ENCODE results near the gene ATXN7L2.

The ATXN7L2 gene

DNA sequence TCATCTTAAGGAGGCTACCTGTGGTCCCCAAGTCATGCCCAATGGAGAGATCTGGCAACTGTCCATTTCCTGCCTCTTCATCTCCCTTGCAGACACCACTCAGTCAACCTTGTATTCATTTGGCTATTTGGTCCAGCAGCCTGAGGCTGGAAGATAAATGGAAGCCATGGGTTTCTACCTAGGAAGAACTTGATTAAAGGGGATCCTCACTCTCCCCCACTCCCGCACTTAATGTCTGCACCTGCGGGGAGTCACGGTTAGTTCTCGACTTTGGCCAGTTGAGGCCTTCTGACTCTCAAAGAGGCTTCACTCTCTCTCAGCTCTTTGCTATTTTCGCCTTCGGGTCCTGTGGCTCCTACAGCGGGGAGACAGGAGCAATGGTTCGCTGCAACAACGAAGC, 8.4 kb upstream of the ATXN7L2 start:
- no peak for DNase-seq (ENCODE audit: low read depth in 3 of 3)

GRCh38 chr1:109476825-109477224, 6.9 kb upstream of the ATXN7L2 start:
- no peak for DNase-seq (ENCODE audit: low read depth in 3 of 3)

GRCh38 chr1:109477821-109478220, 5.9 kb upstream of the ATXN7L2 start:
- DNase-seq (ENCODE audit: low read depth in 3 of 3): no peak

- no peak for DNase-seq (ENCODE audit: low read depth in 3 of 3)
Observed at GRCh38 chr1:109478806-109479205, 4.9 kb upstream of the ATXN7L2 start.

DNA sequence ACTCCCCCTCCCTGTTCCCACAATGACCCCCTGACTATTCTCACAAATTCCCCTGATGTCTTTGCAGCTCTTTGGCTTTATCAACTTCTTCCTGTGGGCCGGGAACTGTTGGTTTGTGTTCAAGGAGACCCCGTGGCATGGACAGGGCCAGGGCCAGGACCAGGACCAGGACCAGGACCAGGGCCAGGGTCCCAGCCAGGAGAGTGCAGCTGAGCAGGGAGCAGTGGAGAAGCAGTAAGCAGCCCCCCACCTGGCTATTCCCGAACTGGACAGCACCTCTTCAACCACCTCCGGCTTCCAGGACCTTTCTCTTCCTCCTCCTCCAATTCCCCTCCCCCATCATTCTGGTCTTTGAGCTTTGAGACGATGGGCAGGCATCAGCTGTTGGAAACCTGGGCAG, 4.4 kb upstream of the ATXN7L2 start:
- no peak for DNase-seq (ENCODE audit: low read depth in 3 of 3)

- no peak for DNase-seq (ENCODE audit: low read depth in 3 of 3)
Observed at GRCh38 chr1:109479901-109480300, 3.8 kb upstream of the ATXN7L2 start.

GRCh38 chr1:109481646-109482045, 2.1 kb upstream of the ATXN7L2 start:
- DNase-seq (ENCODE audit: low read depth in 3 of 3): no peak

DNA sequence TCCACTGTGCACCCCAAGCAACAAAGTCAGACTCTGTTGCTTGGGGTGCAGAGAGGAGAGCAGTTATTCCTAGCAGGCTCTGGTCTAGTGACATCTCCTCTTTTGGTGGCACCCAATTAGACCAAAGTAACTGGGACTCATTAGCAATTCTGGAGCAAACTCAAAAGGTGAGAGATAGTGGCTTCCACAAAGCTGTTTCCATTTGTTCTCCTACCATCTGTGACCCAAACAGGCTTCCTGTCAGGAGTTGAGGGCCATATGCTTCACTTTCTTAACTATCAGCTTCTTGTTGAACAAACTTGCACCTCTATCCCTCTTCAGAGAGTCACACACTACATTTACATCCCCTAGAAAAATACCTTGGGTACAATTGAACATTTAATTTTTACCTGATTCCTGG, 1.5 kb upstream of the ATXN7L2 start:
- DNase-seq (ENCODE audit: low read depth in 3 of 3): no peak

GRCh38 chr1:109482791-109483671, 674 bp upstream of the ATXN7L2 start:
- no peak for DNase-seq (ENCODE audit: low read depth in 3 of 3)

DNA sequence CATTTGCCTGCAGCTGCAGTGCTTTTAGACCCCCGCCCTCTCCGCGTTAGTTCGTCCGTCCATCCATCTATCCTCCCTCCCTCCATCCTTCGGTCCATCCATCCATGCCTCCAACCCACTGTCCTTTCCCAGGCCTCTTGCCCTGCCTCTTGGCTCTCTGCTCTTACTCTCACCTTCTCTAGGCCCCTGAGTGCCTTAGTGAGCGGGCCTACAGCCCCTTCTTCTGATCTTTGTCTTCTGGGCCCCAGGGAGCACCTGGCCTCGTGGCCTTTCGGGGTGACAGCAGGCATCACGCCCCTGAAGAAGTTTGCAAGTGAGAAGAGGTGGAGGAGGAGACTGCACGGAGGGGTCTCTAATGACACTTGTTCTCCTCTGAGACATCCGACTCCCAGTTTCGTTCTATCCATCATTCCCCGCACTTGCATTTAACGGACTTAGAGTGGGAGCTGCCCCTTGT, 842 bp downstream of the ATXN7L2 start:
- DNase-seq (ENCODE audit: low read depth in 3 of 3): no peak

DNA sequence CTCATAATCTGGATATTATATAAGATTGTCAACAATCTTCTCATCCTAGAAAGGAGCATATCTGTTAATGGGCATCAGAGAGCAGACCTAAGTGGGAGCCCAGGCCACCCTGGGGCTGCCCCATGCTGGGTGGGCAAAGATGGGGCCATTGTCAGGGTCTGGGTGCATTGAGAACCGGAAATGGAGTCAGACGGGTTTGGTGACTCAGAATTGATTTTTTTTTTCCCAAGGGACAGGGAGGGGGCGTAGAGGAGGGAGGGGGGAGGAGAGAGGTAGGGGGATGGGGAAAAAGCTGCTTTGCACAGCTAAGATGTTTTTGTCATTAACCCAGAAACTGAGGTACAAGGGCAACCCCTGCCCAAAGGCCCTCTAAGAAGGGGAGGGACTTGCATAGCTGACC, 1.3 kb downstream of the ATXN7L2 start:
- DNase-seq (ENCODE audit: low read depth in 3 of 3): no peak

DNA sequence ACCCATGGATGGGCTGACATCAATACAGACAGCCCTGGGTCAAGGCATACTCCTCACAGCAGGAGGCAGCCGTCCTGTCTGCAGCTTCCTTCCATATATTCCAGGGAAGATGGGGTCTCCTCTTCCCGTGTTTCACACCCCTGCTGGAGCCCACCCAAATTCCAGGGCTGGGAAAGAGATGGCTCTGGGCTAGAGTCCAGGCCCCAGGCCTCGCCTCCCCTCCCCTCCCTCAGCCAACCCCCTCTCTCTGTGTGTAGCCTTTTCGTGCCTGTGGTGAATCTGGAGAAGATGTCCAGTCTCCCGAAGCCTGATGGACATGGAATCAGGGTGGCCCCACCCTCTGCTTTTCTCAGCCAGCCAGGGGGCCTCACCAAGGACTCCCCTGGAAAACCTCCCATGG, 3.6 kb downstream of the ATXN7L2 start:
- no peak for DNase-seq (ENCODE audit: low read depth in 3 of 3)

DNA sequence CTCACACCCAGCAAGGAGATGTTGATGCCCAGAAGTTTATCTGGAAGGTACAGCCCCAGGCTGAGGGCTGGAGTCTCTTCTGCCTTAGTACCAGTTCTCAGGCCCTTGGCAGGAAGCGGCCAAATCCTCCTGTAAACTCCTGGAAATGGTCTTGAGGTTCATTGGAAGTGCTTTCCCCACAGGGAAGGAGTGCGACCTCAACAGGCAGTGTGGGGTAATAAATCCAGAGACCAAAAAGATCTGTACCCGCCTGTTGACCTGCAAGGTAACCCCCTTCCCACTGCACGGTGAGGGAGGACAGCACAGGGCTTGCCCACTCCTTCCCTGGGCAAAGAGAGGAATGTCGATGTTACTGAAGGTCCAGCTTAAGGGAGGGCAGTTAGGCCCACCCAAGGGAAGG, 4.5 kb downstream of the ATXN7L2 start:
- no peak for DNase-seq (ENCODE audit: low read depth in 3 of 3)

DNA sequence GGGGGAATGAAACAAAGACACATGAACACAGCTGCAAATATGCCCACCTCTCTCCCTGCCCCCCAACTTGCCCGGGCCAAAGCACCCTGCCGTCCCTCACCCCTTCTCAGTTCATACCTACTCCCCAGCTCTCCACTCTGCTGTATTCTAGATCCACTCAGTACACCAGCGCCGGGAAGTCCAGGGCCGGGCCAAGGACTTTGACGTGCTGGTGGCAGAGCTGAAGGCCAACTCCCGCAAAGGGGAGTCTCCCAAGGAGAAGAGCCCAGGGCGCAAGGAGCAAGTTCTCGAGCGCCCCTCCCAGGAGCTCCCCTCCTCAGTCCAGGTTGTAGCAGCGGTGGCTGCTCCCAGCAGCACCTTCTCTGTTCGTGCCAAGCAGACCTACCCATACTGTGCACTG, 5.0 kb downstream of the ATXN7L2 start:
- DNase-seq (ENCODE audit: low read depth in 3 of 3): no peak

DNA sequence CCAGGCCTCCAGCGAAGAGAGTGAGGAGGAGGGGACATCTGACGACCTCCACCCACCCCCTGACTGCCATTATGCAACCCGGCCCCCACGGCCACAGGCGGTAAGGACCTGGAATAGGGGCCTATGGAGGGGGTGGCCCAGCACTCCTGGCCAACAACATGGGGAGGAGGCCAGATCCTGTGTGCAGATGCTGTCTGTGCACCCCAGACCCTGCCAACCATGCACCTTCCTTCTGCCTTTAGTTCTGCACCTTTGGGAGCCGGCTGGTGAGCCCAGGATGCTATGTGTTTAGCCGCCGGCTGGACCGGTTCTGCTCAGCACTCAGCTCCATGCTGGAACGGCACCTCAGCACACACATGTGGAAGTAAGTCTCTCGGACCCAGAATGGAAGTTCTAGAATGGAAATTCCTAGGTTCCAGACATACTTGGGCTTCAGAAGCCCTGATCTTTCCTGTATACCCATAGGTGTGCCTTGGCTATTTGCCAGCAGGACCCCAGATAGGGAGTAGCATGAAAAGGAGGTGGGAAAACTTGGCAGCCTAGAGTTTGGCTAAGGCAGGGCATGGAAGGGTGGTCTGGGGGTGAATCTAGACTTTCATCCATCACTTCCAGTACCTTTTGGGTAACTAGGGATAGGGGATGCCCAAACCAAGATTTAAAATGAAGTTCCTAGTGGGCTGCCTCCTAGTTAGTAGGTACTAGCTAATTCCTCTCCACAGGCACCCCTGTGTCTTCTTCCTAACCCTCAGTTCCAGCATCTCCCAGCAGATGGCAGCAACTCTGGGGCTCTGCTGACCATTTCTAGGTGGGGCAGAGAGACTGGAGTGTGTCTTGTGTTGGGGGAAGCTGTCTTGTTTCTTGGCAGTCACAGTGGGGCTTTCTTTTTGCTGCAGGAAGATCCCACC, 6.6 kb downstream of the ATXN7L2 start:
- DNase-seq (ENCODE audit: low read depth in 3 of 3): peak; percentile 47 to 60 (median 60)

DNA sequence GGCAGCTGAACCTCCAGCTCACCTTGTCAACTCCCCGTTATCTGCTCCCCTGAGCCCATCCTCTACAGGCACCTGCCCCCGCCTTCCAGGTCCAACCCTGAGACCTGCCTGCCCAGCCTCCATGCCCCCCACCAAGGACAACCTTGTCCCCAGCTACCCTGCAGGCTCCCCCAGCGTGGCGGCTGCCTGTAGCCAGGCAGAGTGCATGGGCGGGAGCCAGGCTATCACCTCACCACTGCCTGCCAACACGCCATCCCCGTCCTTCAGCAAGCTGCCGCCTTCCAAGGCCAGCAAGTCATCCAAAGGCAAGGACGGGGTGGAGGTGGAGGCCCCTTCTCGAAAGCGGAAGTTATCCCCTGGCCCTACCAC, 7.2 kb downstream of the ATXN7L2 start:
- DNase-seq (ENCODE audit: low read depth in 3 of 3): no peak

DNA sequence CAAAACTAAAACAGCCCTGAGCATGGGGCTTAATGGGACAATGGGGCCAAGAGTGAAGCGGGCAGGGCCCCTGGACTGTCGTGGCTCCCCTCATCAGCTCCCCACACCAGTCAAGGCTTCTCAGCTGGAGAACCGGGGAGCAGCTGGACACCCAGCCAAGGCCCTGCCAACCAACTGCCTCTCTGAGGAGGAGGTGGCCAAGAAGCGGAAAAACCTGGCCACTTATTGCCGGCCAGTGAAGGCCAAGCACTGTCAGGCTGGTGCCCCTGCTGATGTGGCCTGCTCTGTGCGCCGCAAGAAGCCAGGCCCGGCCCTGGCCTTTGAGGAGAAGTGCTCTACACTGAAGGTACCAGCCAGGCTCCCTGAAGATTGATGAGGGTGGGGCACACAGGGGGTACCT, 7.7 kb downstream of the ATXN7L2 start:
- DNase-seq (ENCODE audit: low read depth in 3 of 3): no peak

GRCh38 chr1:109492779-109493178, 9.1 kb downstream of the ATXN7L2 start:
- DNase-seq (ENCODE audit: low read depth in 3 of 3): no peak

DNA sequence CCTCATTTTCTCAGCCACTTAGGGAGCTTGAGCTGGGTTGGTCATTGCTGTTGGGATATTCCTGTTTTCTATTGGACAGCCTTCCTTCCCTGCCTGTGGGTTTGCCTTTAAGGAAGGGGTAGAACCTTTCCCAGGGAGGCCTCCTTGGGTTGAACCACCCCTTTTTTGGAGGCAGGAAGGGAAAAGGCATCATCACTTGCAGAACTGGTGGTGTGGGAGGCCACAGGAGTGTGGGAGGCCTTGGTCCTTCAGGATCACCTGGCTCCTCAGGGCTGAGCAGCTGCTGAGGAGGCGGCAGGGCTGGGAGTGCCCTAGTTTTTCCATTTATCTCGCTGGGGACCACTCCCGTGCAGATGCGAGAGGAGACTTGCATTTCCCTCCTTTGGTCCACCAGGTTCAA, 9.5 kb downstream of the ATXN7L2 start:
- no peak for DNase-seq (ENCODE audit: low read depth in 3 of 3)

DNA sequence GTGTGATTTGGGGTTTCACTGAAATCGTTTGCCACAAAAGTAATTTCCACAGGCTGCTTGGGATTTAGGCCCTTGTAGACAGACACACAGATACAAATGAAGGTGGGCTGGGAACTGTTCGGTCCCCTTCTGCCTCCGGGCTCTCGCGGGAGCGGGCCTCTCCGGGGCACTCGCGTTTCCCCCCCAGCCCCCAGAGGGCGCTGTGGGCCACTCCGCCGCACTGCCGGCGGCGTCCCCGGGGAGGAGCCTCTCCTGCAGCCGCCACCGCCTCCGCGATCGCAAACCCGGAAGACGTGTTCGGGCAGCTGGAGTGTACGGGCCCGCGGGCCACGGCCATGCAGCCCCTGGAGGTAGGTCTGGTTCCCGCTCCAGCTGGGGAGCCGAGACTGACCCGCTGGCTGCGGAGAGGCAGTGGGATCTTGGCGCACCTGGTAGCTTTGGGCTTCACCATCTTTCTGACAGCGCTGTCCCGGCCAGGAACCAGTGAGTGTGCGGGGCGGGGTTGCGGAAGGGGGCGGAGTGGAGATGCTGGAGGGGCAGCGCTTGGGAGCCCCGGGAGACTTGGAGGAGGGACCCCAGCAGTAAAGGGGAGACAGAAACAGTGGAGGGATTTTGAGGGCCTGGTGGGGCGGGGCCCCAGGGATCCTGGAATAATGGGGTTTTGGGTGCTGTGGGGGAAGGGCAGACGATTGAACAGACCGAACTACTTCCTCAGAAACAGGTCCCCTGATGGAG, 10.3 kb downstream of the ATXN7L2 start, which contains the start of gene CYB561D1:
Gene CYB561D1, plus strand, starts transcription at position 290 of the 735 bp plus-strand sequence. Its CDS starts 46 bp downstream, at position 336.
- peak; percentile 79 to 82 (median 81) for DNase-seq (ENCODE audit: low read depth in 3 of 3)

- DNase-seq (ENCODE audit: low read depth in 3 of 3): no peak
Observed at GRCh38 chr1:109495738-109496137, 12.0 kb downstream of the ATXN7L2 start.

All from stimulated activated CD4-positive, alpha-beta T cell treated with anti-CD3 and anti-CD28 coated beads, TNF-alpha, amount 100 ng/mL, for 4 hours (primary cell).